ENCODE results near the gene C1QC.
A peak's percentile ranks its signal among the peaks of the same experiment; 100 is the strongest.

The C1QC gene

GRCh38 chr1:22619798-22620197, 23.6 kb upstream of the C1QC start:
- DNase-seq (ENCODE audit: low read depth), result no peak

DNA sequence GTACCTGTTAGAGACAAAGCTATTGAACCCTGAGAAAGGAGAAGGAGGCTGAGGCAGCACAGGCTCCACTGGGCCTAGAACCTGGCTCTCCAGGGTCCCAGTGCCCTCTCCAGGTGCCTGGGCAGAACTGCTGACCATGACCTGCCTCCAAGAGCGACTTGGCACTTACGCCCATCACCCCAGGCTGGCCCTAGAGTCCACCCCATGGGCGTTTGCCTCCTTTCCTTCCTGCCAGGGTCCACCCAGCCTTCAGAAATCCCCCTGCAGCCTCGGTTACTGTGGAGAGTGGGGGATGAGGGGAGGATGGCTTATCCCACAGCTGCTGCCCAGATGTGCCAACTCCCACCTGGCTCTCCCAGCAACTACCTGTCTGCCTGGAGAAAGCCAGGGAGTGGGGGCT, 21.7 kb upstream of the C1QC start:
- DNase-seq (ENCODE audit: low read depth), result no peak

DNA sequence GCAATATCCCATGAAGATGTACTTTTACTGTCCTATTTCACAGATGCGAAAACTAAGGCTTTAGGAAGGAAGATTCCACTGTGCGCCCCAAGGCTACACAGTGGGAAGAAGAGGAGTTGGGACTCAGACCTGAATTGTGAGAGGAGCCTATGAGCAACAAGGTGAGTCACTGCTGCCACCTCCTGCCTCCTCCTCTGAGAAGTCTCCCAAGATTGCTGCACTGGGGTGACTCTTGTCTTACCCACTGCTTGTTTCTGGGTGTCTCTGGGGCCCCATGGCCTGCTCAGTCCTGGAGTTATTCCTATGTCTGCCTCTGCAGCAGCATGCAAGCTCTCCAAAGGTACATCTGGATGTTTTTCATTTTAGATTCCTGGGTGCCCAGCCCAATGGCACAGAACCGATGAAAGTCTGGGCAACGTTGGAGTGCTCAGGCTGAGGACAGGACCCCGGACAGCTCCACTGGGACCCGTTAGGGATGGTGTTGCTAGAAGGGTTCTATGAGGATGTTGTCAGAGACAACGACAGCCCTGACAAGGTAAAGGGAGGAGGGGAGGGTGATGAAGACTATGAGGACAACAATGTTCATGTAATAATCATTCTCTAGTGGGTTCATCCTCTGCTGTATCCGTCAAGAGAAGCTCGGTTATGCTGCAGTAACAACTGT, 18.0 kb upstream of the C1QC start:
- no peak for DNase-seq (ENCODE audit: low read depth)

DNA sequence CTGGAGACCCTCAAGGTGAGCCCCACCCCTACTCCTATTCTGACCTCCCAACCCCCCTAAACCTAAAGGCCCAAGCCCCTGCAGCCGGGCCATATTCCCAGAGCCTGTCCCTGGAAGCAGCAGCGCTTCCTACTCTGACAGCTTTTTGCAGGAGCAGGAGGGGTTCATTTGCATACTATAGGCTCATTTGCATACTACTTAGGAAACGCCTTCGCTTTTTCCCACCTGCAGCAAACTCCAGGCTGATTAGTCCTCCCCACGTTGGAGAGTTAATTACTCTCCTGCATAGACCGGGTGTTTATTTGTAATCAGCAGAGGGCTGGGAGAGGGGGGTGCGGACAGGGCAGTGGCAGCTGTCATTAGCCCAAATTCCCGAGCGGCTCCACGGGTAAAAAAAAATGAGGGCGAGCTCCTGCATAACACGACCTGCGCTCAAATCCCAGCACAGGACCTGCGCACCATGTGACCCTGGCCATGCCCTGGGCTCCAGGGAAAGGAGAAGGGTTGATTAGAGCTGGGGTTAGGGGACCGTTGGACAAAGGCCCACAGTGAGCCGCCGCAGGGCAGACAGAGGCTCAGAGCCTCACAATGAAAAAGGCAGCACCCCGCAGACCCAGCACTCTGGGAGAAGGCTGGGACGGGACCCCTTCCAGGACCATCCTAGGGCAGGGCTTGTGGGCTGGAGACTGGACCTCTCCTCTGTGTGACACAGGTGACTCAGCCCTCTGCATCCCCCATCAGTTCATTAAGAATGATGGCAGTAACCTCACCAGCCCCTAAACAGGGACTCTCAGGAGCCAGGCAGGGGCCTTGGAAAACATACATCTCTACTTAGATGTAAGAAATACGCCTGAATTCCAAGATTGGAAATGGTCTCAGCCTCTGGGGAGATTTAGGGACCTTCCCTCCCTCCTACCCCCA, 16.9 kb upstream of the C1QC start:
- DNase-seq (ENCODE audit: low read depth), result no peak

DNA sequence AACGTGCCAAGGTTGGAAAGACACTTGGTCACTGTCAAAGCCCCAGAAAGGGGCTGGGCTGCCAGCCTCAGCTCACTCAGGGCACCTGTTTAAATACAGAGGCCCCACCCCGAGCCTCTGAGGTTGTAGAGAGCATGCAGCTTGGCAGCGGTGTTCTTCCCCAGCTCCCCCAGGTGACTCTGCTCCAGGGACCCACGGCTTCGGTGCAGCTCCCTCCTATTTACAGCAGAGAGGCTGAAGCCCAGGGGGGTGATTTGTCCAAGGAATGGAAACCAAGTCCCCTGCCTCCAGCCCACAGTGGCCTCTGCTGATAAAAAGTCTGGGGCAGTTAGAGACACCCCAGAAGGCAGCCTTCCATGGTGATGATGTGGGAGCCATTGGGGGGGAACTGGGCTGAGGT, 16.1 kb upstream of the C1QC start:
- no peak for DNase-seq (ENCODE audit: low read depth)

DNA sequence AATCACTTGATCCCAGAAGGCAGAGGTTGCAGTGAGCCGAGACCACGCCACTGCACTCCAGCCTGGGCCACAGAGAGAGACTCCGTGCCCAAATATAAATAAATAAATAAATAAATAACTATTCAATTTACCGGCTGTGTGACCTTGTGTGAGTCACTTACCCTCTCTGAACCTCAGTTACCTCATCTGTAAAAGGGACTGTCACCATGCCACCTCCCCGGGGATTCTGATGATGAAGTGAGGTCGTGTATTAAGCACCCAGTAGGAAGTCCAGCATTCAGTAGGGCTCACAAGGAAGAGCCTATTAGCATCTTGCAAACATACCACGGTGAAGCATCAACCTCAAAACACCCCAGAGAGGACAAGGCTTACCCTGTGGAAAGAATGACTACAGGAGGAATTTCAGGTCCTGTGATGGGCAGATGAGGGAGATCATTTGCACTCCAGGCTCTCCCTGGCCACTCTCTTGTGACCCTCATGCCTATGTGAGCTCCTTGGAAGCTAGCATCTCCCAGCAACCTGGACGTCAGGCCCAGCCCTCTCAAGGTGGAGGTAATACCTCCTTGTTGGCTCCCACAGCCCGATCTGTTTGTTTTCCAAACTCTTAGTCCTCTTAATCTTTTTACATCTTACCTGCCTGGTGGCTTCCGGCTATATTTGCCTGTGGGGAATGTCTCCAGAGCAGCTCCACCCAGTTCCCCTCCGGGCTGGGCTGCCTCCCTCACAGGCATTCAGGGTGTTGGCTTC, 14.6 kb upstream of the C1QC start:
- no peak for DNase-seq (ENCODE audit: low read depth)

GRCh38 chr1:22629886-22630285, 13.5 kb upstream of the C1QC start:
- DNase-seq (ENCODE audit: low read depth), result no peak

DNA sequence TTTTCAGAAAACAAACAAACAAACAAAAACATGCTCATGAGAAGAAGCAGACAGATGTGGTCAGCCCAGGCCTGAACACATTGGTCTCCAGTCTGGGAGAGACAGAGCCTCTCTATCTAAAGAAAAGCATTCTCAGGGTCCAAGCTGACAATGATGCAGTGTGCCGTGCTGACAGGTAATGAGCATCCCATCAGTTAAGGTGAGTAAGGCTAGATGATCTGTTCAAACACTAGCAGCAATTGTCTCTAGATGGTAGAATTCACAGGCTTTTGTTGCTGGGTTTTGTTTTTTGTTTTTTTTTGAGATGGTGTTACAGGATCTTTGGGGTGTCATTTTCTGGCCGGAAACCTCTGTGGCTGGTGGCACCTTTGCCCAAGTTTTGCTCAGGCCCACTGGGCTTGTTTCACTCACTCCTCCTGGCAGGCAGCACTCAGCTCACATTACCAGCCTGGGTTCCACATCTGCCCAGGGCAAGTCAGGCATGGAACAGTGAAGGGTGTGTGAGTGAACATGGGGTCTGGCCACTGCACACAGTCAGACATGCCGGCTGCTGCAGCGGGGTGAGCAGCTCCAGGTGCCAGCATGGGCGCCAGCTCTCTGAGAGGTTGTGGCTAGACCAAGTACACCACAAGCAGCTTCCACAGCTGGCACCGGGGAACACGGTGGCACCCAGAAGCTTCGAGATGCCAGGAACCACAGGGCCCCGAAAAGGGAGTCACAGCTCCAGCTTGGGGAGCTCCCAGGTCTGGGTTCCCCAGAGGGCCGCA, 9.6 kb upstream of the C1QC start:
- DNase-seq (ENCODE audit: low read depth), result no peak

DNA sequence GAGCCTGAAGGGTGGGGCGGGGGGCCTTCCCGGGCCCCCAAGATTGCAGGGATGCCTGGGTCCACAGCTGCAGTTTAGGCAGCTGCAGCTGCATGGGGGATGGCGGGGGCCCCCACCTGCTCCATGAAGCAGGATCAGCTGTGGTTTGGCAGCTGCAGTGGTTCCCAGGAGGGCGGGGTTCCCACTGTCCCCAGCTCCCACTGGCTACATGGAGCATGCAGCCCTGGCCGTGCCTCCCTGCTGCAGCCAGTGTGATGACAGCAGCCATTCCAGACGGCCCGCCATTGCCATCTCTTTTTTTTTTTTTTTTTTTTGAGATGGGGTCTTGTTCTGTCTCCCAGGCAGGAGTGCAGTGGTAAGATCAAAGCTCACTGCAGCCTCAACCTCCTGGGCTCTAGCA, 8.0 kb upstream of the C1QC start:
- DNase-seq (ENCODE audit: low read depth), result no peak

DNA sequence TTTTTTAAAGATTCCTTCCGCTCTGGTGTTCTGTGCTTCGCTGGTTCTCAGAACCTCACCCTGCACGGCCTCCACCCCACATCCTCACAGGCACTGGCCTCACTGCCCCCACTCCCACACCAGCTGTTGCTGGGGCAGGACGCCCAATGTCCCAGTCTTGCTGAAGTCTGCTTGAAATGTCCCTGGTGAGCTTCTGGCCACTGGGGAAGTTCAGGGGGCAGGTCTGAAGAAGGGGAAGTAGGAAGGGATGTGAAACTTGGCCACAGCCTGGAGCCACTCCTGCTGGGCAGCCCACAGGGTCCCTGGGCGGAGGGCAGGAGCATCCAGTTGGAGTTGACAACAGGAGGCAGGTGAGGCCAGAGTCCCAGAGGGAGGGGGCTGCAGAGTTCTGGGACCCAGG, 7.1 kb upstream of the C1QC start, which contains the start of gene C1QA:
Gene C1QA, plus strand, starts transcription at position 276 of the 400 bp plus-strand sequence. CDS start 989 bp downstream, outside the sequence.
- no peak for DNase-seq (ENCODE audit: low read depth)

DNA sequence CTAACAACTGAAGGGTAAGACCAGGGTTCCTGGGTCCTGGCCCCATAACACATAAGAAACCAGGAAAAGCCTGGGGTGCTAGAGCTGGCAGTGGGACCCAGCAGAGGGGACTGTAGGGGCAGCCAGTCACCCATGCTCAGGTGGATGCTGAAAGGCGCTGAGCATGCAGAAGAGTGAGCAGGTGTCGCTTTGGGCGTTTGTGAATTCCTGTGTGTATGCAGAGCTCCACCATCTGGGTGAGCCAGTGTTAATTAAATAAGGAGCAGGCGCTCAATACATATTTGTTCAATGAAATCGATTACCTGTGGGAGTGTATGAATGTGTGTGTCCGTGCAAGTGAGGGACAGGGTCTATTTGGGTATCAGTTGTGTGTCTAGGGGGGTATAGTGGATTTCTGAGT, 6.5 kb upstream of the C1QC start:
- no peak for DNase-seq (ENCODE audit: low read depth)

DNA sequence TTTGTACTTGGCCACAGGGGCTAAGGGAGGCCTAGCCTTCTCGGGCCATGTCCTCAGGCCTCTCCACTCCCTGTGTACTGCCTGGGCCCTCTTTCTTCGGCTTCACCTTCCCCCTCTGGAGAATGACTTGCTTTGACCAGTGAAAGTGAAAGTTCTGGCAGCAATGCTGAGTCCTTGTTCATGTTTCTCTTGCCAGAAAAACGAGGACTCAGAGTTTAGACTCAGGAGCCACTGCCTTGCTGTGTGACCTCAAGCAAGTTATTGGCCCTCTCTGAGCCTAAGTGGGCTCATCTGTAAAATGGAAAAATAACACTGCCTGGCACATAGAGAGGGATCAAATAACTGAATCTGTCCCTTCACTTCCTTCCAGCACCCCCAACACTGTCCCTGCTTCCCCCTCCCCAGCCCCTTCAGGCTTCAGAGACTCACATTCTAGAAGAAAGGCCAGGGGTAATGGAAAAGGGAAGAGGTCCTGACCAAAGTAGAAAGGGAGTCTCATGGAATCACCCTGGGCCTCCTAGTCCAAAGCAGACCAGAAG, 5.5 kb upstream of the C1QC start:
- no peak for DNase-seq (ENCODE audit: low read depth)

GRCh38 chr1:22638476-22639234, 4.8 kb upstream of the C1QC start:
- DNase-seq (ENCODE audit: low read depth), result no peak

GRCh38 chr1:22639286-22639685, 4.1 kb upstream of the C1QC start:
- peak; percentile 9 for DNase-seq (ENCODE audit: low read depth)

GRCh38 chr1:22641247-22641646, 2.2 kb upstream of the C1QC start:
- no peak for DNase-seq (ENCODE audit: low read depth)

- DNase-seq (ENCODE audit: low read depth), result peak; percentile 17
Observed at GRCh38 chr1:22641906-22642636, 1.4 kb upstream of the C1QC start.

- DNase-seq (ENCODE audit: low read depth), result no peak
Observed at GRCh38 chr1:22643928-22644327, 495 bp downstream of the C1QC start.

DNA sequence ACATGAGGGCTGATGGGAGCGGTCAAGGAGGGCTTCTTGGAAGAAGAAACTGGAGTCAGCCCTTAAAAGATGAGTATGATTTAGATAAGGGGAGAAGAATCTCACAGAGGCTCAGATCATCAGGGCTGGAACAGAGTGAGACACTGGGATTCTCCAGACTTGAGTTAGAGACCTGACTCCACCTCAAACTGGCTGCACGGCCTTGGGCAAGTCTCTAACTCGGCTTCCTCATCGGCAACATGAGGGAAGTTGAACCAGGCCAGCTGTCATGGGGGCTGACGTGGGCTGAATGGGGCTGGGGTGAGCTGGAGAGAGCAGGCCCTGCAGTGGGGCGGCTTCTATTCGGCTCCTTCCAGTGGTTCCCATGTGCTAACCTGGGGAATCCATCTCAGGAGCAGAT, 2.5 kb downstream of the C1QC start:
- DNase-seq (ENCODE audit: low read depth), result no peak

GRCh38 chr1:22646384-22646783, 3.0 kb downstream of the C1QC start:
- no peak for DNase-seq (ENCODE audit: low read depth)

DNA sequence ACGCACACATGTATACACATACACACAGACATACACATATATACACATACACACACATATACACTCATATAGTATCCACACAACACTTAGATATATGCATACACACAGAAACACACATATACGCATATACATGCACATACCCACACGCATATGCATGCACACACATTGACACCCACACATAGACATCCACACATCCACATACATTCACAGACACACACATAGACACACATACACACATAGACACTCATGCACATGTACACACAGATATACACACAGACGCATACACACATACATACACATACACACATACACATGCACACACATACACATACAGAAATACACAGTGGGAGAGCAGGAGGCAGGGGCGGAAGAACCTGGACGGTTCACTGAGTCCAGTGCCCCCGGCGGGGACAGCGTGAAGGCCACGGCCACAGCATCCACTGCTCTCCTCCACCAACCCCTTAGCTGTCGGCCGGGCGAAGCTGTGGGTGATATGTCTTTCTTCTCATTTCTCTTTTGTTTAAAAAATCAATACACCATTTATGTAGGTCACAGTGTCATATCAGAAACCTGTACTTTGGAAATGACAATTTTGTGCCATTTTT, 6.8 kb downstream of the C1QC start:
- DNase-seq (ENCODE audit: low read depth), result no peak

Data from GM04504 (cell line).